Ecto neural progenitor cell (in vitro differentiated cells): Measurements from ENCODE around the gene ACBD4.
A peak's percentile ranks its signal among the peaks of the same experiment; 100 is the strongest.
"Not testable (repeated sequence)": the region's sequence is repeated elsewhere in the genome, so short reads cannot be mapped to it uniquely, and the experiment has no call there.

Experiments
- DNase-seq: peaks from one replicate; pipeline ENCODE4 v3.0.0-alpha.2; 2018; ENCODE audit warnings: low spot score

ACBD4 gene

DNA sequence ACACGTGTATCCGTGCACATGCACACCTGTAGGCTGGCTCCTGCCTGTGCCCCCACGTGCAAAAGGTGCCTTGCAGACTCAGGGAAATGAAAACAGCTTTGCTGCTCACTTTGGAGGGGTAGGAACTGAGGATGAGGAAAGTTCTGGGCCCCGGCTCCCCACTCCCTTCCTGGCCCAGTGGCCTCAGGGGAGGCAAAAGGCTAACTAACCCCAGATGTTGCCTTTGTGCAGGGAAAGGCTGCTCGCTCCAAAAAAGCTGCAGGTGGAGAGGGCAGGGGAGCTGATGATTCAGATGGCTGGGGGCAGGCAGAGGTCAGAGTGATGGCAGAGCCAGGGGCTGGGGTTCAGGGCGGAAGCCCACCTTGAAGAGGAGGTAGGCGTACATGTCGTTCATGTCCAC, 15.5 kb upstream of the ACBD4 start:
- no peak for DNase-seq

DNA sequence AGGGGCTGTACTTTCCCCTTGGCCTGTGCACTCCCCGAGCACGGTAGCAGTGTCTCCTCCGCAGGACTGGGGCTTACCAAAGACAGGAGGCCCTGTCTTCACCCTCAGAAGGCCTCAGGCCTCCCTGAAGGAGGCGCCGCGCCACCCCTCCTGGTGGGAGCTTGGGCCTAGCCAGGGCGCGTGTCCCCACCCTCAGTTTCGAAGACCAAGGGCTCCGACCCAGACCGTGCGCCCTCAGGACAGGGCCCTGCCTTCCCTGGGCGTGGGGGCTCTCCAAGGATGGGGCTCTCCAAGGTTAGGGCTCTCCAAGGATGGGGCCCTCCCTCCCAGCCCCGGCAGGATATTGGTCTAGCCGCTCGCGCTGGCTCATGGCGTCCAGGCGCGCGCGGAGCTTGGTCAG, 14.9 kb upstream of the ACBD4 start:
- DNase-seq = no peak

DNA sequence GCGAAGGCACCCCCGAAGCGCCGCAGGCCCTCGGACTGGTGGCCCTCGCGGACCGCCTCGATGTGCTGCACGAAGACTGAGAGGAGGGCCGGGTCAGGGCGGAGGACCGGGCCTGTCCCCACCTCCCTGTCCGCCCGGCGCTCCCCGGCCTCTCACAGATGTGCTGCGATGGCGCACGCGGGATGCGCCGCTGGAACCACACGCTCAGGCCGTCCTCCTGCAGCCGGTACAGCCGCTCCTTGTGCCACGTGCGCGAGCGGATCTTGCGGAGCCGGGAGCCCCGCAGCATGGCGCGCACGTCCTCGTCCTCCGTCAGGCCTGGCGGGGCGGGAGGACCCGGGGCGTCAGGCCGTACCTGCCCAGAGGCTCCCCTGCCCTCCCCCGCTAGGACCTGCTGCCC, 14.4 kb upstream of the ACBD4 start:
- no peak for DNase-seq

DNA sequence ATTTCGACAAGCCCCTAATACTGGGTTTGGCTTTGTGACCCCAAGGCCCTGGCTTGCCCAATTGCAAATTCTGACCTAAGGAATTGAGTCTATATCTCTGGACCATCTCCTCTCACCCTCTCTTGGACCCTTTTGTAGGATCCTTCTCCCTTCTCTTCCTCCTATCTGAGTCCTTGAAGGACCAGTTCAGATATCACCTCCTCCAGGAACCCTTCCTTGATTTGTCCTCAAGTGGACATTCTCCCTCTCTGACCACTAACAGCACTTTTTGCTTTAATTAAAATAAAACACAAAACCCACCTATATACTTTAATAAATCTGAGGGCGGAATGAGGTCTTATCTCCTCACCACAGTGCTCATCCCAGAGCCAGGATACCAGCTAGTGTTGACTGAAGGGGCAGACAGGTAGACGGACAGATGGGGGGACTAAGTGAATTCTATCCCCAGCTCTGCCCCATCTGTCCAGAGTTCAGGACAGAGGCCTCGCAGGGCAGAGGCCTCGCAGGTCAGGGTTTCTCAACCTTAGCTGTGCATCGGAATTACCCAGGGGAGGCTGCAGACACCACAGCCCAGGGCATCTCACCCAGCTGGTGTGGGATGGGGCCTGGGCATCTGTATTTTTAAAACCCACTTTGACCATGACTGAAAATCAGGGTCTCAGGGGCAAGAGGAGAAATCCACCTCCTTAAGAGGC, 12.3 kb upstream of the ACBD4 start:
- DNase-seq = no peak

DNA sequence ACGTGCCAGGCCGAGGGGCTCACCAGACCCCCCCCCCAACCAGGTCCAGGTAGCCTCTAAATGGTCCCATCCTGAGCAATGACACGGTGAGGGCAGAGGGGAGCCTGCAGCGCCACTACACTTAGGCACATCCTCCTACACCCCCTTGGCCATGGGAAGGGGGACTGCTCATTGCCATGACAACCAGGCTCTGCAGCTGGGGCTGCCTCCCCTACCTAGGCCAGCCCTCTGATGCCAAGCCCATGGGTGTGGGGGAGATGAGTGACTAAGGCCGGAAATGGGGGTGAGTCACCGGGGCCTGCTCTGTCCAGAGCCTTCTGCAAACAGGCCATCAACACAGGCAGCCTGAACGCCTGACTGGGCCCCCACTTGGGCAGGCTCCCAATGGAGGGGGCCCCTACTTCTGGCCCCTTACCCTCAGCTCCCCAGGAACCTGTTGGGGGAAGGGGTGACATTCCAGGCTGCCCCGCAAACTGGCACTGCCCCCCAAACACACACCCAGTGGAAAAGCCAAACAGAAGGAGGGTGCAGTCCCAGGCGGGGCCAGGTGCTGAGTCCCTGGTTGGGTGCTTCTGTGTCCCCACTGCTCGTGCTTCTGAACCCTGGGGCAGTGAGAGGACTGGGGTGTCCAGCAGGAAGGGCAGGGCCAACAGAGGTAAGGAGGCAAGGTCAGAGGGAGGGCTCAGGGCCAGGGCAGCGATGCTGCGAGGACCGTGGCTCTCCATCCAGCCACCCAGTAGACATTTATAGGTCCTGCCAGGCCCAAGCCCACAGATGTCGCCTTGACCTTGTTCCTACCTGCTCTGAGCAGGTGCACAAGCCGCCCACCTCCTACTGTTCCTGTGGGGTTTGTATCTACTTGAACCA, 11.3 kb upstream of the ACBD4 start:
- no peak for DNase-seq

DNA sequence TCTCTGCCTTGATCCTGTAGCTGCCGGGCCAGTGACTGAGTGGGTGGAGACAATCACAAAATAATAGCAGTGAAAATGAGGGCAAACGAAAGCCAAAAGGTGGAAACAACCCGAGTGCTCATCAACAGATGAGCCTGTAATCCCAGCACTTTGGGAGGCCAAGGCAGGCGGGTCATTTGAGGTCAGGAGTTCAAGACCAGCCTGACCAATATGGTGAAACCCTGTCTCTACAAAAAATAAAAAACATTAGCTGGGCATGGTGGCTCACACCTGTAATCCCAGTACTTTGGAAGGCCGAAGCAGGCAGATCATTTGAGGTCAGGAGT, 10.7 kb upstream of the ACBD4 start:
- DNase-seq = not testable (repeated sequence)

DNA sequence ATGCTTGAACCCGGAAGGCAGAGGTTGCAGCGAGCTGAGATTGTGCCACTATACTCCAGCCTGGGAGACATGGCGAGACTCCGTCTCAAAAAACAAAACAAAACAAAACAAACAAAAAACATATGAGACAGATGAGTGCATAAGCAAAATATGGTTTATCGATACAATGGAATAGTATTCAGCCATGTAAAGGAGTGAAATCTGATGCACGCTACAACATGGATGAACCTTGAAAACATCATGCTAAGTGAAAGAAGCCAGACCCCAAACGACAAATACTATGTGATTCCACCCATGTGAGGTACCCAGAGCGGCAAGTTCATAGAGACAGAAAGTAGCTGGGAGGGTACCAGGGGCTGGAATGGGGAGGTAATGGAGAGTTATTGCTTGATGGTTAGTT, 10.0 kb upstream of the ACBD4 start:
- DNase-seq = no peak

DNA sequence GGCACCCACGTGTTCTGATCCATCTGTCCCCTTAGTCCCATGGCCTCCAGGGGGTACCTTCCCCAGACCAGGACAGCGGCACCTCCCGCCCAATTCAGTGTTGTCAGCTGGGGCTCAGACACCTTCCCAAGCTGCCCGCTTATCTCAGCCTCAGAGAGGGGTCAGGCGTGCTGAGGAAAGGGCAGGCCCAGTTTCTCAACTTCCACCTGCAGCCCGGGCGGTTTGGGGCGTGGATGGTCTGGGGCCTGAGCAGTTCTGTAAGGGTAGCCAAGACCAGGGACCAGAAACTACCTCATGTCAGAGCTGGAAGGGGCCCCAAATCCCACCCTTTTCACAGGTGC, 8.3 kb upstream of the ACBD4 start:
- no peak for DNase-seq

DNA sequence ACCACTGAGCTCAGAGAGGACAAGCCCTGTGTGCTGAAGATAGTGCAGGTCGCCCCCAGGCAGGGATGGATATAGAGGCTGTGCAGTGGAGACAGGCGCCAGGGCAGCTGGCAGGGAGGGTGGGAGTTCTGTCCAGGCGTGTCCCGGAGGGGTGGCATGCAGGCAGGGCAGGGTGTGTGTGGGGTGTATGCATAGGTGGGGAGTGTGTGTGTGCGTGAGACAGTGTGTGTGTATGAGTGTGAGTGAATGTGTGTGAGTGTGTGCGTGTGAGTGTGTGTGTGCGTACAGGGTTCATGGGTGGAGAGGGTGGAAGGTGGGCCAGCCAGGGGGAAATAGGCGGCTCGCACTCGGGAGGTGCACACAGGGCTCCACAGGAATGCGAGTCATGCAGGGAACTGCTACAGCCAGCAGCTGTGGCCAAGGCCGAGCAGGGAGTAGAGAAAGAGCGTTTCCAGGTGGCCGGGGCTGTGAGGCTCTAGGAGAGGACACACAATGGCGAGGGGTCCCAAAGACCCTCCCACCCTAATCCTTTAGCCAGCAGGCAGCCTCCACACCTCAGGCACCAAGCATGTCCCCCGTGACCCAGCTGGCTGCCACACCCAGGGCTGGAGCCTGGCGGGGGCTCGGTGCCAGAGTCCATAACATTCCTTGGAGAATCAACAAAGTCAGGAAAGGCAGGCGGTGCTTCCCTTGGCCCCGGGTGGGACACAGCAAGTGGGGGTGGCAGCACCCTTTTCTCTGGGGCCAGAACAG, 7.8 kb upstream of the ACBD4 start:
- DNase-seq = no peak

DNA sequence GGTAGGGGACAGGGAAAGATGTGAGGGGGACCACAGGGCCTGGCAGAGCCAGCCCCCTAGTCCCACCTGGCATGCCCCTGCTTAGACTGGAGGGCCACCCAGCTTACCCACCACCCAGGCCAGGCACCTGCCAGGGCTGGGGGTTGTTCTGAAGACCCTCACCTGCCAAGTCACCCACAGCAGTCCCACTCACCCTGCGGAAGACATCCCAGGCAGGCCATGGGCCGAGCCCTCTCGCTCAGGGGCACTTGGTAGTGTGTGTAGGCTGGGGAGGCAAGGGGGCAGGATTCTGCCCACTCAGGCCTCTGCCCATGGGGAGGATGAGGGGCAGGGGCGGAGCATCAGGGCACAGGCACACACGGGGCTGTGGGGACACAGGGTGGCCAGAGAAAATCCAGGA, 7.2 kb upstream of the ACBD4 start:
- no peak for DNase-seq

DNA sequence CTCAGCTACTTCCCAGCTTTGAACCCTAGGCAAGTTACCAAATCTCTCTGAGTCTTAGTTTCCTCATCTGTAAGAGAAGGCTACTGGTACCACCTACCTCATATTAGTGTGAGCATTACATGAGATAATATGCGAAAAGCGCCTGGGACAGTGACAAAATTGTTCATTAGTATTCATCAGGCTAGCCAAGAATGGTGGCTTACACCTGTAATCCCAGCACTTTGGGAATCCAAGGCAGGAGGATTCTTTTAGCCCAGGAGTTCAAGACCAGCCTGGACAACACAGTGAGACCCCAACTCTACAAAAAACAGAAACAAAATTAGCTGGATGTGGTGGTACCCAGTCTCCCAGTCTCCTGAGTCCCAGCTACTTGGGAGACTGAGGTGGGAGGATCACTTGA, 6.5 kb upstream of the ACBD4 start:
- no peak for DNase-seq

DNA sequence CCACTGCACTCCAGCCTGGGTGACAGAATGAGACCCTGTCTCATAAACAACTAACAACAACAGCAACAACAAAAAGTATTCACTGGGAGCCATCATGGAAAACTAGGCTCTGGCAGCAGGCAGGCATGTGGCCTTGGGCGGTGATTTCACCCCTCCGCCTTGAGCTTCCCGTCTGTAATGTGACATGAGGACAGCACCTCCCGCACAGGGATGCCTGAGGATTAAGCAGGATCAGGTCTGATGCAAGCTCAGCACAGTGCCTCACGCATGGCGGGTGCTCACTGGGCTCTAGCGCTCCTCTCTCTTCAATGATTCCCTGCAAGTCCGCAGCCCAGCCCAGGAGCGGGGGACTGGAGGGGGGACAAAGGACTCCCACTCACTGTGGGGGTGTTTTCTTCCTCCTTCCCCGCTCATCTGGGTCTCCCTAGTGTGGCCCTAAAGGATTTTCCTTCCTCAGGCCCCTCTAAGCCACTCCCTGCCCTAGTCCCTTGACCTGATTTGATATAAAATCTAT, 6.0 kb upstream of the ACBD4 start:
- no peak for DNase-seq

DNA sequence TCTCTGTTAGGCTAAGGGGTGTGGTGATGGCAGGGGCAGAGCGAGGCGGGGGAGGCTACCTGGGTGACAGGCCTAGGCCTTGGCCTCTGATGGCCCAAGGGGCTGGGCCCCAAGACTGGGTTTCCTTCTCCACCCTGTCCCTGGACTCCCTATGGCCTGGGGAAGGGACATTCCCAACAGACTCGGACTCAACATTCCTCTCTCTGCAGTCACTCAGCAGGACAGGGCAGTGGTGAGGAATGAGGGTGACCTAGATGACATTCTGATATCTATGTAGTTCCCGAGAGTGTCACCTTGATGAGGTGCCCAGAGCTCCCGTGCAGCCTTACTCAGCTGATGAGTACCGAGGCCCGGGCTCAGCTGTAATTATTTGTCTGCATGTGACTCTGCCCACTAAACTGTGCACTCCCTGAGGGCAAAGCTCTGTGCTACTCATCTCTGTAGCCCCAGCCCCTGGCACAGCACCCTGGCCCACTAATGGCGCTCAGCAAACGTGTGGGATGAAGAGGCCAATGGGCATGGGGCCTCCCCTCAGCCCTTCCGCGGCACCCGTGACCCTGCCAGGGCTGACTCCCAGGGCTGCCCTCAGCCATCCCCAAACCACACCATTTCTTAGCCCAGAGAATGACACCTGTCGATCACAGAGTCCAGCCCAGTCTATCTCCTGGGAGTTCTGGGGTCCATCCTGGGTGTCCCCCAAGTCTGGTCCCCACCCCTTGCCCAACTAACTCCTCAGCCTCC, 5.4 kb upstream of the ACBD4 start:
- DNase-seq = no peak

DNA sequence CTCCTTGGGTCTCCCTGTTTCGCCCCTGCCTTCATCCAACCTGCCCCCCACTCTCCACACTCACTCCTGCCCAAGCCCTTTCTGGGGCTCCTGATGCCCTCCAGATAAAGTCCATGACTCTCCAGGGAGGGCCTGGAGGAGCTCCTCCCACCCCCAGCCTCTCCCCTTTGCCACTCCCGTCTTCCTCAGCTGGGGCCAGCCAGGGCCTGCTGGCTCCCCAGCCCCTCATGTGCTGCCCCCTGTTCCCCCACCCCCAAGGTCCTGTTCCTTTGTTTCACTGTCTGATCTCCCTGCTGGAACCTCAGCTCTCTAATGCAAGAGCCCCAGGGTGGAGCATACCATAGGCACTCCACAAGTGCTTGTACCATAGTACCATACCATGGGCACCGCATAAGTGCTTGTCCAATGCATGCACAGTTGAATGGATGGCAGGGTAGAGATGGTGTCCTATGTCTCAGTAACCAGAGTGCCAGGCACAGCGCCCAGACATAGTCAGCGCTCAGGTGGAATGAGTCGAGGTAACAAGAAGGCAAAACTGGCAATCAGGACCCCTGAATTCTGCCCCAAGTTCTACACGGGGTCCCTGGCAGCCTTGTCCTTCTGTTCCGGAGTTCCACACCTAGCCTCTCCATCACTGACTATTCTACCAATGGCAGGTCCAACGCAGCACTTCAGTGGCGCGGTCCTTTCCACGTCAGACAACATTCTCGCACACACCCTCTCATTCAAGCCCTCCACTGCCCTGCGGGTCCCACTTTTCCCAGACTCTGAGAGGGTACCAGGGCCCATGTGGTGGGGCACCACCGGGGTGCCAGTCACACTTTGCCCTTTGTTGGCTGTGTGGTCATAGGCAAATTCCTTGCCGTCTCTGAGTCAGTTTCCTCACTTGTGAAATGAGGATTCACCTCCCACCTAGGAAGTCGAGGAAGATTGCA, 4.5 kb upstream of the ACBD4 start:
- no peak for DNase-seq

DNA sequence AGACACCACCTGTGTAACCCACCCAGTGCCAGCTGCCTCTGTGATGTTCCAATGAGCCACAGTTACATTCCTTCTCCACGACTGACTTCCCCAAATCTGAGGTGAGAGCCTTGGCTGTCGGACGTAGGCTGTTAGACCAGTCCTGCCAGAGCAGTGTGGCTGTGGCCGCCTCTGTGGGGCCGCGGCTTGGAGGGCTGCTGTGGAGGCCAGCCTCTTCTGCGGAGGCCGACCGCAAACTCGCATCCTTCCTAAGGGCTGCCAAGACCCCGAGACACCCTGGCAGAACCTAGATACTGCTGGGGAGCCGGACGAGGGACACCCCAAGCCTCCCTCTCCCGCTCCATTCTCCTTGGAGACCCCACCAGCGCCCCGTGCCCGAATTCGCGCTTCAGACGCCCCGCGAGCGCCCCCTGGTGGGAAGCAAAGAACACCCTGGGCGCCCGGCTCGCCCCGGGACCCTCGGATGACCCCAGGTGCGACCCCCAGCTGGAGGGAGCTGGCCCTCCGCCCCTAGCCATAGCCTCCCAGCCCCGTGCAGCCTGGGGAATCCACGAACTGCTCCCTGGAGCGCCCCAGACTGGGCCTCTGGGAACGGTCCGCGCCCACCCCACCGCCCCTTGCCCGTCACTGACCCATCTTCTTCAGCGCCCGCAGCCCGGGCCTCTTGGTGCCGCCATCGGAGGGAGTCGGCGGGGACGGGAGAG, 3.7 kb upstream of the ACBD4 start:
- DNase-seq = peak; percentile 92

DNA sequence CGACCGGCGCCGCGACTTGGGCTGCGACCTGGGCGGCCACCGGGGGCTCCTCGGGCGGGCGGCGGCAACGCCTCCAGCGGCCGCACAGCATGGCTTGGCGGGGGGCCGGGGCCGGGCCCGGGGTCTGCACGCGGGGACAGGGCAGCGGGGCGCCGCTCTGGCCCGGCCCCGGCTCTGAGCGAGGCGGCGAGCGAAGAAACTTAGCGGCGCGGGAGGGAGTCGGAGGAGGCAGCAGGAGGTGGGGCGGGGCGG, 3.2 kb upstream of the ACBD4 start, which contains the start of gene PLCD3:
Gene PLCD3 (minus strand): TSS at position 196 of the 252 bp plus-strand sequence. CDS start 105 bp downstream, at position 91.
- DNase-seq = peak; percentile 95

DNA sequence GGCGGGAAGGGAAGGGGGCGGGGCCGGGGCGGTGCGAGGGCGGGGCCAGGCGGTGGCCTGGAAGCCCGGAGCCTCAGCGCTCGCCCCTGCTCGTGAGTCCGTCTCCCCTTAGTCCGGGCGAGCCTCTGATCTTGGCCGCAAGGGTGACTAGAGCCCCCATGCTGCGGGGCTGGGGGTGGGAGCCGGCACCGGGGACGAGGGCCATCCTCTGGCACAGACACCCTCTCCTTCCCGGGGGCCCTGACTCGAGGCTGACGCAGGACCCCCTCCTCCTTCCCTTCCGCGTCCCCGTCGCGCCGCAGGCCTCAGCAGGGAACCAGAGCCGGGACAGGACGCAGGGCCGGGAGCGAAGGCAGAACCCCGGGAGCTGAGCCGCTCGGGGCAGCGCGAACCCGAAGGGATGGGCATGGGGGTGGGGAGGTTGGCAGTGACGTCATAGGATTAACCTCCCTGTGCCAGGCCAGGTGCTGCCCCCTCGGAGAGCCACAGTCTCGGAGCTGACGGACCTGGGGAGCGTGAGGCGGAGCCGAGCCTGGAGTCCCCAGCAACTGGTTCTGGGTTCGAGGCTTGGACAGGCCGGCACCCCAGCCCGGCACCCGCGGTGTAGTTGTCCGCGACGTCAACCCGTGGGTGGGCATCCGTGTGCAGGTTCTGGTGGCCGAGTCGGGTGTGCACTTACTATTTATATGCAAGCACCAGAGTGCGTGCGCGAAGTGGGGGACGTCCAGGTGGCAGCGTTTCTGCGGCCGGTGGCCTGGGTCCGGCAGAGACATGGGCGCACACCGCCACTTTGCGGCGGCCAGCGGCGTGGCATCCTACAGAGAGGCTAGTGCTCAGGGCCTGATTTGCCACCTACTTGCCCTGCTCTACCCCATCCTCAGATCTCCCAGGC, 2.7 kb upstream of the ACBD4 start:
- peak; percentile 89 for DNase-seq

DNA sequence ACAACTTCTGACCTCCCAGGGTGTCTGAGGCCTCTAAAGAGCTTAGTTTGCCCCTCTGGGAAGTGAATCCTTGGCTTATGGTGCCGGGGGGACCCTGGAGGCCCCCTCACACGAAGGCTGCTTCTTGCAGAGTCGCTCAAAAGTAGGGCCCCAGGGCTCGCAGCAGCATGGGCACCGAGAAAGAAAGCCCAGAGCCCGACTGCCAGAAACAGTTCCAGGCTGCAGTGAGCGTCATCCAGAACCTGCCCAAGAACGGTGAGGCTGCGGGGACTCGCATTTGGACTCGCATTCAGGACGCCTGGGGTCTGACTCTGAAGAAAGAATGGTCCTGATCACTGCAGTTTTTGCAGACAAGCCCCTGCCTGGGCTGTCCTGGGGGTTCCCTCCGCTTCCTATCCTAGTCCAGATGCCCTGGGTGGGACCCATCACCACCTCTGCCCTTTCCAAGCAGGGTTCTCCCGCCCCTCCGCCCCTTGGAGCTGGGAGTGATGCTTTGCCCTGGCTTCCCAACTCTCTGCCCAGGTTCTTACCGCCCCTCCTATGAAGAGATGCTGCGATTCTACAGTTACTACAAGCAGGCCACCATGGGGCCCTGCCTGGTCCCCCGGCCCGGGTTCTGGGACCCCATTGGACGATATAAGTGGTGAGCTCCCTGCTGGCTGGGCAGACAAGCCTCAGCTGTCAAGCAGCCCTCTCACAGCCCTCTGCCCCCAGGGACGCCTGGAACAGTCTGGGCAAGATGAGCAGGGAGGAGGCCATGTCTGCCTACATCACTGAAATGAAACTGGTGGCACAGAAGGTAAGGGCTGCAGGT, 698 bp downstream of the ACBD4 start:
- peak; percentile 72 for DNase-seq
